NCI-H345 (cell line): ENCODE results near the gene HSPD1.

Experiments used
- DNase-seq: peaks from one replicate; lab custom pipeline; 2025; lab: John Stamatoyannopoulos, UW

HSPD1 gene

GRCh38 chr2:197499594-197500502 lies at the start of gene HSPD1, which contains the start of gene HSPE1:
HSPD1 (minus strand) TSS chr2:197499840; CDS start chr2:197498848, 992 bp downstream.
HSPE1 (plus strand) TSS chr2:197500379; CDS start chr2:197500437, 58 bp downstream.
- peak; percentile 99 for DNase-seq

GRCh38 chr2:197548582-197548981 lies 48.9 kb upstream of the HSPD1 start:
- DNase-seq, result no peak

- no peak for DNase-seq
Measured at GRCh38 chr2:197547163-197547900, 47.7 kb upstream of the HSPD1 start.

GRCh38 chr2:197543206-197543605 lies 43.6 kb upstream of the HSPD1 start:
- no peak for DNase-seq

- no peak for DNase-seq
Measured at GRCh38 chr2:197539734-197540133, 40.1 kb upstream of the HSPD1 start.

- DNase-seq, result no peak
Measured at GRCh38 chr2:197538412-197538811, 38.8 kb upstream of the HSPD1 start.

- no peak for DNase-seq
Measured at GRCh38 chr2:197517150-197517549, 17.5 kb upstream of the HSPD1 start.

- no peak for DNase-seq
Measured at GRCh38 chr2:197516393-197516761, 16.7 kb upstream of the HSPD1 start.

GRCh38 chr2:197515739-197516392 lies 16.2 kb upstream of the HSPD1 start, which contains the start of gene MOB4:
MOB4 (plus strand) TSS chr2:197516066; CDS start chr2:197516087, 21 bp downstream.
- DNase-seq, result peak; percentile 94

GRCh38 chr2:197515315-197515738 lies 15.7 kb upstream of the HSPD1 start:
- peak; percentile 48 for DNase-seq

GRCh38 chr2:197514754-197515153 lies 15.1 kb upstream of the HSPD1 start:
- DNase-seq, result no peak

GRCh38 chr2:197513915-197514314 lies 14.3 kb upstream of the HSPD1 start:
- DNase-seq, result no peak

GRCh38 chr2:197506658-197507057 lies 7.0 kb upstream of the HSPD1 start:
- no peak for DNase-seq

- no peak for DNase-seq
Measured at GRCh38 chr2:197504512-197504911, 4.9 kb upstream of the HSPD1 start.

- DNase-seq, result no peak
Measured at GRCh38 chr2:197504000-197504399, 4.4 kb upstream of the HSPD1 start.

GRCh38 chr2:197502685-197503084 lies 3.0 kb upstream of the HSPD1 start:
- no peak for DNase-seq

- no peak for DNase-seq
Measured at GRCh38 chr2:197502201-197502600, 2.6 kb upstream of the HSPD1 start.

- peak; percentile 71 for DNase-seq
Measured at GRCh38 chr2:197500503-197501131, 977 bp upstream of the HSPD1 start.

GRCh38 chr2:197498937-197499593 lies 575 bp downstream of the HSPD1 start:
- peak; percentile 59 for DNase-seq

GRCh38 chr2:197498235-197498936 lies 1.3 kb downstream of the HSPD1 start:
- no peak for DNase-seq

- DNase-seq, result no peak
Measured at GRCh38 chr2:197497326-197497725, 2.3 kb downstream of the HSPD1 start.
